Spleen (tissue), 7 donors: ENCODE data around the gene TNPO1.

Experiments used
- CTCF ChIP-seq, 11 experiments: fragments of 200-600 bp in 7 of 11; fragments of 450-650 bp in 4 of 11; sonication (generic) in 4 of 11; IDR thresholded peaks in 8 of 11; conservative IDR thresholded peaks in 3 of 11; 1 replicate in 7 of 11; 2 replicates in 4 of 11; pipeline versions ENCODE4 v1.4.0 to v1.8.0; 2016 to 2021; ENCODE audit warnings: antibody characterized with exemption in 11 of 11, inconsistent platforms in 4 of 11, mild to moderate bottlenecking in 1 of 11
- POLR2A ChIP-seq, 3 donors: fragments of 450-650 bp; IDR thresholded peaks; one replicate each; pipeline ENCODE4 v1.5.1; 2017; ENCODE audit warnings: antibody characterized with exemption in 3 of 3, mild to moderate bottlenecking in 1 of 3
- POLR2AphosphoS5 ChIP-seq, 3 donors: sonication (generic); formaldehyde crosslinking; IDR thresholded peaks; one replicate each; pipeline ENCODE4 v1.5.1; 2017; ENCODE audit warnings: antibody characterized with exemption in 3 of 3
- donor health status: DM: no; HTN: no; CAD: no; lungs with moderate emphysema.
- donor health status: DM: no; HTN: no; CAD: no.
- donor health status: DM: no; HTN: no; CAD: no.

- TF ChIP-seq CTCF (IDR thresholded peaks at IDR 0.05 in 8 of 11, conservative IDR thresholded peaks at IDR 0.05 in 3 of 11), result no peak
- no peak for TF ChIP-seq POLR2A (IDR thresholded peaks at IDR 0.05)
- no peak for TF ChIP-seq POLR2AphosphoS5 (IDR thresholded peaks at IDR 0.05)
These were observed 137.9 kb downstream of the TNPO1 start for GRCh38 chr5:72954389-72954788.
